Spinal cord (tissue), 10 donors: ENCODE measurements around the gene CATSPER4. TPM values are rescaled to one million over a fixed set of nuclear protein-coding genes. Genes with fewer than 3 reads are reported as not detected.

Source experiments
- DNase-seq, 6 donors: peaks; one replicate each; pipeline versions ENCODE4 v3.0.0 to v3.0.0-alpha.2; 2013 to 2015; ENCODE audit warnings: low spot score in 6 of 6, low read depth in 4 of 6
- H3K27ac ChIP-seq: one replicate; pipeline ENCODE4 v1.5.1; 2013; ENCODE audit warnings: low read depth, low read length, control low read depth
- H3K27me3 ChIP-seq: one replicate; pipeline ENCODE4 v1.6.1; 2013; ENCODE audit warnings: low read length; ENCODE audit not compliant: control insufficient read depth, insufficient read depth
- H3K36me3 ChIP-seq: one replicate; pipeline ENCODE4 v1.6.1; 2013; ENCODE audit warnings: low read length; ENCODE audit not compliant: control insufficient read depth, insufficient read depth
- H3K4me1 ChIP-seq: one replicate; pipeline ENCODE4 v1.6.1; 2013; ENCODE audit warnings: low read length; ENCODE audit not compliant: control insufficient read depth, insufficient read depth
- H3K4me3 ChIP-seq: one replicate; pipeline ENCODE4 v1.5.1; 2013; ENCODE audit warnings: low read depth, low read length, control low read depth
- H3K9me3 ChIP-seq: one replicate; pipeline ENCODE4 v1.6.1; 2013; ENCODE audit warnings: low read length; ENCODE audit not compliant: control insufficient read depth, insufficient read depth
- WGBS: methylation state at CpG from one replicate; pipeline ENCODE4 v1.1.5; 2013; ENCODE audit warnings: missing lambda C conversion rate; ENCODE audit not compliant: insufficient coverage; 5-methylcytosine and 5-hydroxymethylcytosine counted together
- polyA plus RNA-seq, 2 donors: library from polyadenylated mRNA; unstranded; fragments of 120-200 nt; gene quantifications; one replicate each; pipeline ENCODE4 v1.2.1, GENCODE V29; 2013; ENCODE audit not compliant: insufficient read length in 2 of 2
- total RNA-seq, 2 donors: library from RNA; depleted of rRNA in 1 of 2; stranded (reverse); fragments of 120-200 nt in 1 of 2; fragments of >200 nt in 1 of 2; gene quantifications; one replicate each; pipeline versions ENCODE4 v1.2.3 to v1.2.4, GENCODE V29; 2013 to 2014
- donor health status: healthy.

The CATSPER4 gene
- total and polyA plus RNA-seq, 4 donors: 0.11 to 0.14 TPM; not detected in 2

DNA sequence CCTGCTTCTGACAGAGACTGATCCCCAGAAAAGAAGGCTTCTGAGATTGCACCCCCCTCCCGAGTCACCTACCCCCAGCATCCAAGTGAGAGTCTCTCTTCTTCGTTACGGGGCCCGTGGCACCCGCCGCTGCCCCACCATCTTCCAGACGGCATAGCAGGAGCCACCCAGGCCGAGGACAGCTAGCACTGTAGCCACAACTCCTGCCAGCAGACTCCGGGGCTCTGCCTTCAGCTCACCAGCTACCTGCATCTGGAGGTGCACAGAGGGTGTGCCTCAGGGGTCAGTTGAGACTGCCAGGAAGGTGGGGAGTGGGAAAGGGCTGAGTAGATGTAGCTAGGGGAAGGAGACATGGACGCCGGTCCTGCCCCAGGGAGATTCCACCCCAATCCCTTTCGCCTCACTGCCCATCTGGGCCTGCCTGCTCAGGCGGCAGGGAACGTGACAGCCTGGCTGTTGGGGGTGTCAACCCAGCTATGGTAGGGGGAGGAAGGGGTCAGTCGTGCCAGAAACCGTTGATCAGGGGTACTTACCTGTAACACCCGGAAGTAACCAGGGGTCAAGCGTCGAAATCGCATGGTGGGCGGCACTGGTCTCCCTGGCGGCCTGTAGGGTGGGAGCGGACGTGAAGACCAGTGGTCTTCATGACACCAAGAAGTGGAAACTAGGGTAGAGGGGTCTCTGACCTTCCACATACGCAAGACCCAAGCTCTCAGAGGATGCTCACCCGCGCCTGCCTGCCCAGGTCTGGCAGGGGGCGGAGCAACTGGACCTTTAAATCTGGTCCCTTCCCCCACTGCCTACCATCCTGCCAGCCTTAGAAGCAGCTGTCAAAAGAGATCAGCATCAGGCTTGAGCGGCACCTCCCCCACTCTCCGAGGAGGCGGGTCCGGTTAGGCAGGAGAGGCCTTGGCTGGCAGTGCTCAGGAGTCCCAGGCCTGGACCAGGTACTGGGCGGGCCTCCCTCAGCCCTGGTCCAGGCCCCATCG is 19.0 kb upstream of the CATSPER4 start, which contains the start of gene ZNF593OS:
Gene ZNF593OS, minus strand, starts transcription at position 749 of the 989 bp plus-strand sequence. Its CDS starts 171 bp downstream, at position 578.
- H3K27me3 ChIP-seq: no peaks in the 10 kb centered on the region
- H3K4me3 ChIP-seq: no peak within 1 kb of the TSS
- H3K36me3 ChIP-seq: peaks cover 14% of the 10 kb centered on the region
- 90% methylated on average over 28 of the region's 34 CpGs for WGBS
- no peak for DNase-seq
- H3K27ac ChIP-seq: no peak within 1 kb of the TSS
- H3K9me3 ChIP-seq: no peaks in the 10 kb centered on the region
- peaks cover 37% of the 10 kb centered on the region for H3K4me1 ChIP-seq

- DNase-seq: no peak
- WGBS: 80% methylated on average over 2 of the region's 8 CpGs
- Histone ChIP-seq H3K27ac (no peak overlapping the region), H3K27me3 (no peaks in the 10 kb centered on the region), H3K36me3 (peaks cover 25% of the 10 kb centered on the region), H3K4me3 (no peak overlapping the region), H3K9me3 (no peaks in the 10 kb centered on the region), H3K4me1 (peaks cover 15% of the 10 kb centered on the region)
Observed at GRCh38 chr1:26175346-26175745, 15.1 kb upstream of the CATSPER4 start.

- Histone ChIP-seq H3K9me3 (no peaks in the 10 kb centered on the region), H3K4me3 (no peak within 1 kb of the TSS), H3K27ac (no peak within 1 kb of the TSS), H3K36me3 (peaks cover 21% of the 10 kb centered on the region), H3K4me1 (no peaks in the 10 kb centered on the region), H3K27me3 (no peaks in the 10 kb centered on the region)
- WGBS: 41% methylated on average over 21 of the region's 21 CpGs
- DNase-seq: no peak
Observed at GRCh38 chr1:26177182-26177684, 13.2 kb upstream of the CATSPER4 start, which contains the start of gene CNKSR1. CNKSR1 (plus strand) TSS chr1:26177491; CDS start chr1:26177548, 57 bp downstream.

DNA sequence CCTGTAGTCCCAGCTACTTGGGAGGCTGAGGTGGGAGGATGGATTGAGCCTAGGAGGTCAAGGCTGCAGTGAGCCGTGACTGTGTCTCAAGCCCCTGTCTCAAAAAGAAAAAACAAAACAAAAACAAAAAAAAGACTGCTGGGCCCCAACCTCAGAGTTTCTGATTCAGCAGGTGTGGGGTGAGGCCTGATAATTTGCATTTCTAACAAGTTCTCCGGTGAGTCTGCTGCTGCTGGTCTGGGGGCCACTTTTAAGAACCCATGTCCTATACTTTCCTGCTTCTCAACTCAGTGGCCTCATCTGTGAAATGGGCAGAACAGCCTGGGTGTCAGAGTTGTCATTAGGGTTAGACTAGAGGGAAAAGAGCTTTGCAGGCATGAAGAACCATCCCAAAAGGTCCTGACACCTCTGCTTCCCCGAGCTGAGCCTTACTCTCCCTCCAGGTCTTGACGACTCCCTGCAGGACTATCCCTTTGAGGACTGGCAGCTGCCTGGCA is 10.3 kb upstream of the CATSPER4 start:
- H3K9me3 ChIP-seq: no peaks in the 10 kb centered on the region
- no peak for DNase-seq
- 84% methylated on average over 3 of the region's 4 CpGs for WGBS

DNA sequence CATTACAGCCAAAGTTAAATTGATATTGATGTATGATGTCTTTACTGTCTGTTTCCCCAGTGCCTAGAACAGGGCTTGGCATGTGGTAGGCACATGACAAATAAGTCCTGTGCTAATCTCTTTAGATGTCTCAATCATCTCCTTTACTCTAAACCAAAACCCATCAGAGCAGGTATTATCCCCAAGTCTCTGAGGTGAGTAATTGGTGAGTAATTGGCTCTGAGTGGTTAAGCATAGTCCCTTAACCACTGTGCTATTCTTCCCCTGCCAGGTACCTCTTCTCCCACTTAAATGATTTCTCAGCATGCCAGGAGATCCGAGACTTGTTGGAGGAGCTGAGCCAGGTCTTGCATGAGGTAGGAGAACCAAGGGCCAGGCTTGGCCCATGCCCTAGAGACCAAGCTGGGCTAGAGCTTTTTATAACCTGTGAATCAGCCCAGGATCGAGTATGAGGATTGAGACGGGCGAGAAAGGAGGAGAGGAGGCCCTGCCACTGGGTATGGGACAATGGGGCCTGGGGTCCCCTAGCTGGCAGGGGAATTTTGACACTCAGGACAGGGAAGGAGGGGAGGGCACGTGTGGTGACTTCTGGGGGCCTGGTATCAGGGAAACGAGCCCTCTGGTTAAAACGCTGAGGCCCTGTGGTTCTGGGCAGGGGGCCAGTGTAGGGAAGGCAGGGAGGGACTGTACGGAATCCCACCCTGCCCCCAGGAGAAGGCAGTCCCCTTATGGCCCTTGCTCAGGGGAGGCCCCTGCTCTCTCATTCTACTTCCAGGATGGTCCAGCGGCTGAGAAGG is 8.6 kb upstream of the CATSPER4 start:
- no peak overlapping the region for H3K27ac ChIP-seq
- H3K27me3 ChIP-seq: no peaks in the 10 kb centered on the region
- no peaks in the 10 kb centered on the region for H3K9me3 ChIP-seq
- DNase-seq: no peak
- H3K36me3 ChIP-seq: peaks cover 49% of the 10 kb centered on the region
- H3K4me3 ChIP-seq: no peak overlapping the region
- WGBS: 58% methylated on average over 7 of the region's 9 CpGs
- H3K4me1 ChIP-seq: no peaks in the 10 kb centered on the region

More for the DNA sequence above, 10.3 kb upstream of the CATSPER4 start:
- H3K36me3 ChIP-seq: peaks cover 45% of the 10 kb centered on the region
- H3K27ac ChIP-seq: no peak overlapping the region
- H3K4me3 ChIP-seq: no peak overlapping the region
- no peaks in the 10 kb centered on the region for H3K27me3 ChIP-seq
- no peaks in the 10 kb centered on the region for H3K4me1 ChIP-seq

DNA sequence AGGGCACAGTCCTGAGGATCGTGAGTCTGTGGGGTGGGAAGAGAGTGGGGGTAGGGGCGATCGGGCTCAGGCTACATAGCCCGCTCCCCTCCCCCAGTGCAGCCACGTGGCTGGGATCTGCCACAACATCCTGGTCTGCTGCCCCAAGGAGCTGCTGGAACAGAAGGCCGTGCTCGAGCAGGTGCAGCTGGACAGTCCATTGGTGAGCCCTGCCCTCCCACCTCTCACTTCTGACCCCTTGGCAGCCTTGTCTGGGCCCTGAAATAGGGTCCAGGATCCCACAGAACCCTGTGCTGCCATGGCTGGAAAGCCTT is 8.1 kb upstream of the CATSPER4 start:
- Histone ChIP-seq H3K27ac (no peak overlapping the region), H3K36me3 (peaks cover 50% of the 10 kb centered on the region), H3K9me3 (no peaks in the 10 kb centered on the region), H3K27me3 (no peaks in the 10 kb centered on the region), H3K4me3 (no peak overlapping the region), H3K4me1 (no peaks in the 10 kb centered on the region)
- WGBS: 75% methylated on average over 4 of the region's 7 CpGs
- no peak for DNase-seq

GRCh38 chr1:26184086-26184485 is 6.3 kb upstream of the CATSPER4 start:
- no peak overlapping the region for H3K27ac ChIP-seq
- no peak for DNase-seq
- H3K27me3 ChIP-seq: no peaks in the 10 kb centered on the region
- no peaks in the 10 kb centered on the region for H3K4me1 ChIP-seq
- H3K36me3 ChIP-seq: peaks cover 57% of the 10 kb centered on the region
- 90% methylated on average over 6 of the region's 7 CpGs for WGBS
- H3K9me3 ChIP-seq: no peaks in the 10 kb centered on the region
- no peak overlapping the region for H3K4me3 ChIP-seq

DNA sequence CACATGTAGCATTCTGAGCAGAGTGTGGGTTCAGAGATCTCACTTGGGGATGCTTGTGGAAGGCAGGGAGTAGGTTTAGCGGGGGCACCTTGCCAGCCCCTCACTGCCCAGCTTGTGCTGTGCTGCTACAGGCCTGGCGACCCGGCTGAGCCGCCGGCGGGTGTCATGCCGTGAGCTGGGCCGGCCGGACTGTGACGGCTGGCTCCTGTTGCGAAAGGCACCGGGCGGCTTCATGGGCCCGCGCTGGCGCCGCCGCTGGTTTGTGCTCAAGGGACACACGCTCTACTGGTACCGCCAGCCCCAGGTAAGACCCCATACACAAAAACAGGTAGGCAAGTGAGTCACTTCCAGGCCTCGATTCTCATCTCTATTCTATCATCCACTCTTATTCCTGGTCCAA is 5.5 kb upstream of the CATSPER4 start:
- Histone ChIP-seq H3K4me3 (no peak overlapping the region), H3K27ac (no peak overlapping the region), H3K9me3 (no peaks in the 10 kb centered on the region), H3K4me1 (no peaks in the 10 kb centered on the region), H3K27me3 (no peaks in the 10 kb centered on the region), H3K36me3 (peaks cover 60% of the 10 kb centered on the region)
- DNase-seq: no peak
- WGBS: 93% methylated on average over 19 of the region's 21 CpGs

DNA sequence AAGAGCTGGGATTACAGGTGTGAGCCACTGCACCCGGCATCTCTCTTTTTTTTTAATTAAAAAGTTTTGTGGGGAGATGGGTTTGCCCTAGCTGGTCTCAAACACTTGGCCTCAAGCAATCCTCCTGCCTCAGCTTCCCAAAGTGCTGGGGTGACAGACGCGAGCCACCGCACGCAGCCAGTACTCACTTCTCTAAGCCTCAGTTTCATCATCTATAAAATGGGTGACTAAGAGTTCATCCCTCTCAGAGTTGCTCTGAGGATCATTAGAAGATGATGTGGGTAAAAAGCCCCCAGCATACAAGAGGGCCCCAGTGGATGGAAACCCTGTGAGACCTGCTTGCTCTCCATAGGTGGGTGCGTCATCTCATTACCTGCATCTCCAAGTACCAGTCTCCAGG is 2.5 kb upstream of the CATSPER4 start:
- no peaks in the 10 kb centered on the region for H3K9me3 ChIP-seq
- WGBS: 100% methylated on average over 2 of the region's 6 CpGs
- DNase-seq: no peak
- H3K4me3 ChIP-seq: no peak overlapping the region
- no peaks in the 10 kb centered on the region for H3K27me3 ChIP-seq
- no peak overlapping the region for H3K27ac ChIP-seq
- H3K36me3 ChIP-seq: peaks cover 44% of the 10 kb centered on the region
- no peaks in the 10 kb centered on the region for H3K4me1 ChIP-seq
